Fibroblast of skin of left quadriceps (primary cell): ENCODE results near the gene CEP170.
"Not testable (repeated sequence)": the region's sequence is repeated elsewhere in the genome, so short reads cannot be mapped to it uniquely, and the experiment has no call there.

Source experiments
- DNase-seq, 2 experiments: peaks; one replicate each; pipeline ENCODE4 v3.0.0-alpha.2; 2013; ENCODE audit warnings: low read depth in 2 of 2

CEP170 gene

DNA sequence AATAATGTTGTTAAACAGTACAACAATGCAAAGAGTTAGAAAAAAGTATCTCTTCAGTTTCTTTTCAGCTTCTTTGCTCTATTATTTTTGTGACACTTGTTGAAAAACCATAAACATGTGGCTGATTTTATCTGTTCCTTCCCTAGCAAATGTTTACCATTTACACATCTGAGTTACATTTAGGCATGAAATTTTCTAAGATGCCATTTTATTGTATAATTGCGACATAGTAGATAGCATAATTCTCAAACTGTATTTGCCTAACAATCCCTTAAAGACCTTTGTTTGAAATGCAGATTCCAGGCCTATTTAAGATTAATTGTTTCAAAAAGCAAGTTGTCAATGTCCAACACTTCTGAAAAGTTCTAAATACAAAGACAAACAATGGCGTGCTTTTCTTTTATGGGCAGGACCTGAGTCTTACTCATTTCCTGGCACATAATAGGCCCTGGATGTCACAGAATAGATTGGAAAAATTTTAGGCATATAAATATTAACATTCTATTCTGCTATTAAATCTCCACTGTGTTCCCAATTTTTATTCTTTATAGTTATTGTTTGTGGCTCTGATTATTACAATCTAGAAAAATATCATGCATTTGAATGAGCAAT is 81.2 kb downstream of the CEP170 start:
- peak; percentile 16 to 20 for DNase-seq

GRCh38 chr1:243164911-243165310 is 90.2 kb downstream of the CEP170 start:
- not testable (repeated sequence) for DNase-seq

DNA sequence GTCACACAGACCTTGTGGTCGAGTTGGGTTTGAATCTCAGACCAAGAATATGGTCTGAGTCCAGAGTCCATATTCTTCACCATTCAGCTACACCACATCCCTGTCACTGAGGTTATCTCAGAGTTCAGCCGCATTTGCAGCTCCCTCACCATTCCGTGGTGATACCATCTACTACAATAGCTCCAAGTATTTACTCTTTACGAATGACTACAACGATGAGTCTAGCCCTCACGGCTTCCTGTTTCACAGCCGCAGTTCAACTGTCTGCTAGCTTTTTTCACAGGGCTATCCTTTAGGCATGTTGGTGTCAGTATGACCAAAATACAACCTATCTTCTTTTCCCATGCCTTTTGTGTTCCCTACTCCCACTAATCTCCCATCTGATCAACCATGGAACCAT is 104.2 kb downstream of the CEP170 start:
- not testable (repeated sequence) for DNase-seq

- not testable (repeated sequence) for DNase-seq
These were observed 106.0 kb downstream of the CEP170 start for GRCh38 chr1:243149120-243149519.

GRCh38 chr1:243147351-243147750 is 107.7 kb downstream of the CEP170 start:
- not testable (repeated sequence) for DNase-seq

DNA sequence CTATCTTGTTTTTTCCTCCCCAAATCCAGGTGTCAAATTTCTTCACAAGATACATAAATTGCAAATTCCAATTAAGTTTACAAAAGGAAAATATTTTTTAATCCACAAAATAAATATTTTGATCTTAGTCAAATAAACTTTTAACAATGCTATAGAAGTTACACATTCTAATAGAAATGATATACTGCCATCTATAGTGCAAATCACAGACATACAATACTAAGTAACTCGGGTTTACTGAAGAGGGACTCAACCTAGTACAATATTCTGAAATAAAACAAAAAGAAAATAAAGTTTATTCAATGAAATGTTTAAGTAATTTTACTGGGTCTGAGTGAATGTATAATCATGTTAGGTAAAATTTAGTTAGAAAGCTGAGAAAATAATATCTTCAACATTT is 114.6 kb downstream of the CEP170 start:
- DNase-seq, result not testable (repeated sequence)

DNA sequence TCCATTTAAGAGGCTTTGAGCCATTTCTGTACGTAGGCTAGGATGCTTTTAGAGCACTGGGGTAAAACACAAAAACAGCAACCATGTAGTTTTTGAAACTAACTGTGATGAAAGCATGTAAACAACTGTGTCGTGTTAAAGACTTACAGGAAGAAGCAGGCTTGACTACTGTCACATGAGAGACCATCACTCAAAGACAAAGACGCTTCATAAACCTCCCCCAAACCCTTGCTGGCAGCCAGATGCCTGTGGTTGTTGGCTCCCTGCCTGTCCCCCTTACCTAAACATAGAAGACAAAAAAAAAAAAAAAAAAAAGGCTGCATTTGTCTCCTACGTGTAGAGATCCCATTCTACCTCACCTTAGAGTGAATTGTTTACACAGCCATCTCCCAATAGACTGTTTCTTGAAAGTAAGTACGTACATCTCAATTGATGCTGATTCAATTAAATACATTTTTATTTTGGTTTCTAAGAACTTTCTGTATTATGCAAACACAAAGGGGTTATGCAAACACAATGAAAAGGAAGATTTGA is 132.1 kb downstream of the CEP170 start:
- DNase-seq, result not testable (repeated sequence)

- DNase-seq, result not testable (repeated sequence)
These were observed 133.1 kb downstream of the CEP170 start for GRCh38 chr1:243121939-243122338.

GRCh38 chr1:243118601-243119322 is 136.3 kb downstream of the CEP170 start:
- not testable (repeated sequence) for DNase-seq

DNA sequence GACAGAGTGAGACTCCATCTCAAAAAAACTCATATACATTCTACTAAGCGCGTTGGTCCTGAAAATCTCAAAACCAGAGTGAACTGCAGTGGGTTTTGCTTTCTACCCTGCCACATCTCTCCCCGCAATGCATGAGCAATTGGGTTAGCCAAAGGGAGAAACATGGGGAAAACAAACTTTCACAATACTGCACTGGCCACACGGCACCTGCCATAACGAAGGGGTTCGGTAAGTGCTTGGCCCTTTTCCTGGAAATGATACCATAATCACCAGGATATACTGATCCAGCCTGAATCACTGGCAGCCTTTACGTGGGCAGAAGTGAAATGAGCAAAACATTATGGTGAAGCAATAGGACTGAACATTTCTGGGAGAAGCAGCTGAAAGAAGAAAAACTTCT is 138.9 kb downstream of the CEP170 start:
- not testable (repeated sequence) for DNase-seq

DNA sequence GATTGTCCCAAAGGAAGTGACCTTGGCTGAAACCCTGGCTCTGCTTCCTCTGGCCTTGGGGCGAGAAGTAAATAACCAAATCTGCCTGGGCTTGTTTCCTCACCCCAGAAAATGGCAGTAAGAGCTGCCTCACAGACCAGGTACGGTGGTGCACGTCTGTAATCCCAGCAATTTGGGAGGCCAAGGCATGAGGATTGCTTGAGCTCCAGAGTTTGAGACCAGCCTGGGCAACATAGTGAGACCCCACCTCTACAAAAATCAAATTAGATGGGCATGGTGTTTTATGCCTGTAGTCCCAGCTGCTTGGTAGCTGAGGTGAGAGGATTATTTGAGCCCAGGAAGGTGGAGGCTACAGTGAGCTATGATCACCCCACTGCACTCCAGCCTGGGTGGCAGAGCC is 140.3 kb downstream of the CEP170 start:
- DNase-seq, result not testable (repeated sequence)

DNA sequence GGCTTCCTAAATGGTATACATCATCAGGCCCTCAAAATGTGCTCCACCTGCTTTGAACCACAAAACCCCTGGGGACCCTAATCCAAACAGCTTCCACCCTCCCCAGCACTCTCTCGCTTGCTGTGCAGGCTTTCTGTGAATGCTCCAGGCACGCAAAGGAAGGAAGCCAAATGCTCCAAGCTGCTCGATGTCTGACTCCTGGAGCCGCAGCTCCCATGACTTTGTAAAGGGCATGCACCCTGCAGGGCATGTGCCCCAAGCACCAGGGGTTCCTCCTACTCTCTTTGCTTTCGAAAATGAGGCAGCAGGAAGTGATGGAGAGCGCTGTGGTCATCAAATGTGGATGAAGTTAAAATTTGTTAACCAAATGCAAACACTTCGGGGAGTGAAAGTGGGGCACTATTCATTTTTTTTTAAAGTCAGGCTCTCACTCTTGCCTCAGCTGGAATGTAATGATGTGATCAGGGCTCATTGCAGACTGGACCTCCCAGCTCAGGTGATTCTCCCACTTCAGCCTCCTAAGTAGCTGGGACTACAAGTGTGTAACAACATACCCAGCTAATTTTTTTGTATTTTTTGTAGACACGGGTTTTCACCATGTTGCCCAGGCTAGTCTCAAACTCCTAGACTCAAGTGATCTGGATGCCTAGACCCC is 140.9 kb downstream of the CEP170 start:
- DNase-seq, result peak; percentile 43 to 44

DNA sequence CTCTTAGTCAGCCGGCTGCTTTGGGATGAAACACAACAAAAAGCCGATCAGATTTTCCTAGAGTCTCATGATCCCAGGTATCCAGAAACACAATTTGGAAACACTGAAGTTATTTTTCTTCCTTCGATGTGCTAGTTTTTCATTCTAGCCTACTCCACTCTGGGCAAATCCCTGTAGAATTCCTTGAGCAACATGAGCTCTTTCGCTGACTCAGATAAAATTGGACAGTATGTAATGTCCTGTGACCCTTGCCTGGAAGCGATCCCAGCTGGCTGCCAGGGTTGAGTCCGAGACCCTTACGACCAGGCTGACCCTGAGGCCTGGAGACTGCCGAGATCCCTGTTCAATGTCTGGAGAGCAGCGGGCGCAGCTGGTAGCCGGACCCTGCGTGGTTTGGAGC is 147.9 kb downstream of the CEP170 start:
- DNase-seq, result not testable (repeated sequence)

- not testable (repeated sequence) for DNase-seq
These were observed 149.3 kb downstream of the CEP170 start for GRCh38 chr1:243105652-243106332.

DNA sequence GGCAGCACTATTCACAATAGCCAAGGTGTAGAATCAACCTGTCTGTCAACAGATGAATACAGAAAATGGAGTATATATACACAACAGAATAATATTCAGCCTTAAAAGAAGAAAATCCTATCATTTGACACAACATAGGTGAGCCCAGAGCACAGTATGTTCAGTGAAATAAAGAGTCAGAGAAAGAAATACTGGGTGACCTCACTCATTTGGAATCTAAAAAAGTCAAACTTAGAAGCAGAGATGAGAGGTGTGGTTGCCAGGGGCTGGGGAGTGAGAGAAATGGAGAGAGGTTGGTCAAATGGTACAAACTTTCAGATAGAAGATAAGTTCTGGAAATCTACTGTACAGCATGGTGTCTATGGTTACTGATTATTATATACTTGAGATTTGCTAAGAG is 150.0 kb downstream of the CEP170 start:
- DNase-seq, result not testable (repeated sequence)

DNA sequence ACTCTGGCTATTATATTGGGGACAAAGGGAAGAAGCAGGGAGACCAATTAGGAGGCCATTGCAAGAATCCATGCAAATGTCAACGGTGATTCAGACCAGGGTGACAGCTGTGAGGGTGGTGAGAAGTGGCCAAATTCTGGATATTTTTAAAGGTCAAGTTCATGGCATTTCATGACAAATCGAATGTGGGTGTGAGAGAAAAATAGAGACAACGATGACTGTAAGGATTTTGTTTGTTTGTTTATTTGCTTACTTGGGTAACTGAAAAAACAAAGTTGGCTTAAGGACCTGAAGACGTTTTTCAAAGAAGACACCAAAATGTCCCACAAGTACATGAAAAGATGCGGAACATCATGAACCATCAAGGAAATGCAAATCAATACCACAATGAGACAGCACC is 150.6 kb downstream of the CEP170 start:
- not testable (repeated sequence) for DNase-seq

DNA sequence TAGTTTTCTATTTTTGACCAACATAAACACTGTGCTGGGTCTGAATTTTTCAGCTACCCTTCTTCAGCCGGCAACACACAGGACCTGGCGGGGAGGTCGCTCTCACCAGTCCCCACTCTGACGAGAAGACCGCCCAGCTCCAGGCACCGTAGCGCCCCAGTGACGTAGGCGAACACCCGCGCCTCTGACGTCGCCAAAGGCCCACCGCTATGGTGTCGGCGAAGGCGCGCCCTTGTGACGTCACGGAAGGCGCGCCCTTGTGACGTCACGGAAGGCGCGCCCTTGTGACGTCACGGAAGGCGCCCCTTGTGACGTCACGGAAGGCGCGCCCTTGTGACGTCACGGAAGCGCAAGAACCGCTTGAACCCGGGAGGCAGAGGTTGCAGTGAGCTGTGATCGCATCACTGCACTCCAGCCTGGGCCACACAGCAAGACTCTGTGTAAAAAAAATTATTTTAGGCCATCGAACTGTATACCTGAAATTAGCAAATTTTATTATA is 153.5 kb downstream of the CEP170 start:
- DNase-seq, result peak in 1 of 2 experiments; percentile 23

DNA sequence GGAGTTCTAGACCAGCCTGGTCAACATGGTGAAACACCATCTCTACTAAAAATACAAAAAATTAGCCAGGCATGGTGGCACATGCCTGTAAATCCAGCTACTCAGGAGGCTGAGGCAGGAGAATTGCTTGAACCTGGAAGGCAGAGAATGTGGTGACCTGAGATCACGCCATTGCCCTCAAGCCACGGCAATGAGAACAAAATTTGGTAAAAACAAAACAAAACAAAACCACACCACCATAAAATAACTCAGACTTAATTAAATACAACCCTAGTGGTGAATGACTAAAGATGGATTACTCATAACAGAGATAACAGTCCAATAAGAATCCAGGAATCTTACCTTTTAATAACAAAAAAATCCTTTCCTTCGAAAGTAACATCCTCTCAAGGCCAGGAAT is 167.7 kb downstream of the CEP170 start:
- DNase-seq, result not testable (repeated sequence)
